CD4-positive, alpha-beta T cell (primary cell): ENCODE results near the gene METTL24. TPM values are rescaled to one million over a fixed set of nuclear protein-coding genes. Genes with fewer than 3 reads are reported as not detected.

Experiments used
- ATAC-seq: fragments of 200-7000 bp; cut with Tn5 transposase; one replicate; pipeline ENCODE4 v1.10.0; 2022; ENCODE audit warnings: mild to moderate bottlenecking; ENCODE audit not compliant: poor library complexity
- CTCF ChIA-PET: fragments of 350-600 bp; sonication (Branson Sonifier 250); formaldehyde crosslinking; loops from one replicate; lab custom pipeline; 2021; ENCODE audit warnings: antibody characterized with exemption, inconsistent platforms; lab: Charles Lee
- POLR2A ChIA-PET: fragments of 350-600 bp; sonication (Branson Sonifier 250); formaldehyde crosslinking; loops from one replicate; lab custom pipeline; 2021; ENCODE audit warnings: antibody characterized with exemption, inconsistent platforms; lab: Charles Lee
- DNase-seq, 14 experiments: peaks; one replicate each; pipeline ENCODE4 v3.0.0-alpha.2; 2013 to 2020; ENCODE audit warnings: mixed read lengths in 2 of 14
- H3K27ac ChIP-seq, 2 donors: one replicate each; pipeline versions ENCODE4 v1.5.1 to v1.7.0; 2013; ENCODE audit warnings: low read length in 2 of 2, low read depth in 1 of 2, mild to moderate bottlenecking in 1 of 2
- H3K27me3 ChIP-seq, 2 experiments: 1 replicate in 1 of 2; 2 replicates in 1 of 2; pipeline versions ENCODE4 v1.6.1 to v1.7.0; 2013; ENCODE audit warnings: low read length in 2 of 2, control low read depth in 1 of 2, mild to moderate bottlenecking in 1 of 2, moderate library complexity in 1 of 2; ENCODE audit not compliant: insufficient read depth in 2 of 2, control insufficient read depth in 1 of 2
- H3K36me3 ChIP-seq: one replicate; pipeline ENCODE4 v1.6.1; 2013; ENCODE audit warnings: low read length, control low read depth; ENCODE audit not compliant: insufficient read depth
- H3K4me1 ChIP-seq: one replicate; pipeline ENCODE4 v1.6.1; 2013; ENCODE audit warnings: low read length, control low read depth; ENCODE audit not compliant: insufficient read depth
- H3K4me3 ChIP-seq: one replicate; pipeline ENCODE4 v1.5.1; 2013; ENCODE audit warnings: mild to moderate bottlenecking, low read length, moderate library complexity
- H3K9me3 ChIP-seq, 2 experiments: 1 replicate in 1 of 2; 2 replicates in 1 of 2; pipeline versions ENCODE4 v1.6.1 to v1.7.0; 2013; ENCODE audit warnings: low read length in 2 of 2, mild to moderate bottlenecking in 2 of 2, control low read depth in 1 of 2, moderate library complexity in 1 of 2; ENCODE audit not compliant: control insufficient read depth in 1 of 2, insufficient read depth in 1 of 2
- H3K27ac Mint-ChIP-seq: one replicate; pipeline ENCODE4 v1.8.0; 2020; ENCODE audit warnings: mixed read lengths
- H3K27me3 Mint-ChIP-seq: one replicate; pipeline ENCODE4 v1.8.0; 2021; ENCODE audit warnings: mixed read lengths
- H3K36me3 Mint-ChIP-seq: one replicate; pipeline ENCODE4 v1.8.0; 2021; ENCODE audit warnings: low read depth, mixed read lengths
- H3K4me1 Mint-ChIP-seq: one replicate; pipeline ENCODE4 v1.8.0; 2021; ENCODE audit warnings: low read depth, mixed read lengths
- H3K4me3 Mint-ChIP-seq: one replicate; pipeline ENCODE4 v1.8.0; 2020; ENCODE audit warnings: mild to moderate bottlenecking, mixed read lengths
- H3K9me3 Mint-ChIP-seq: one replicate; pipeline ENCODE4 v1.8.0; 2020; ENCODE audit warnings: mixed read lengths
- intact Hi-C, 2 experiments: fragments of 100-400 bp; cut with DNase I in 1 of 2; cut with micrococcal nuclease in 1 of 2; formaldehyde crosslinking; loops; one replicate each; pipeline versions ENCODE4 v1.15.1 to v1.9.0; 2023 to 2025; cut with DNase I, micrococcal nuclease
- total RNA-seq, 174 experiments: library from RNA in 2 of 174; stranded (reverse) in 2 of 174; gene quantifications; one replicate each; pipeline ENCODE4 v1.2.3 and lab custom pipeline; 2021 to 2026
- TF ChIP-seq, protein P1 (sequence below): fragments of 200-600 bp; IDR thresholded peaks from one replicate; pipeline ENCODE4 v1.8.0; 2022; ENCODE audit warnings: antibody characterized with exemption, mild to moderate bottlenecking

Gene METTL24
- total RNA-seq, 2 experiments from 2014 or later: not detected

DNA sequence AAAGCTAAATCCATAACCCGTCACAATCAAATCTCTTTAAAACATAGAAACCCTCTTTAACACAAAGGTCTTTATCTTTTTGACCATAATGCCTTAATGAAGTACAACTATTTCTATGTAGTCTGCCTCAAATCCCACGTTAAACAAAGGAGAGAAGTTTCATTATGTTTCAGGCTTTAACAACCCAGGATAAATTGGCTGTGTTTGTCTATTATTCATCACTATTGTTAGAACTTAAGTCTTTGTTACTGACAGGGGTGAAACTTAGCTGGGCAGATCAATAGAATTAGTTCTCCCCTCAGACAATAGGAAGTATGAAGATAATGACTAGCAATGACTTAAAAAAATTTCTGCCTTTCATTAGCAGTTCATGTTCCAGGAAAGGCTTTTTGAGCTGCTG lies 10.1 kb upstream of the METTL24 start:
- no peak overlapping the region for H3K4me3 ChIP-seq
- ATAC-seq (no peak), DNase-seq (no peak)
- ChIA-PET POLR2A (no interaction called here), CTCF (interaction anchor here (0.9 kb wide), 1 partner anchor 13 kb away, joined by 4 read pairs; no protein-coding TSS in a partner anchor)
- H3K4me1 ChIP-seq: peaks cover 15% of the 10 kb centered on the region
- no peak overlapping the region for H3K4me3 Mint-ChIP-seq
- no peak overlapping the region for H3K27ac ChIP-seq
- no peaks in the 10 kb centered on the region for H3K9me3 ChIP-seq
- no peak overlapping the region for H3K27ac Mint-ChIP-seq
- H3K27me3 Mint-ChIP-seq: peaks cover 4% of the 10 kb centered on the region
- no peaks in the 10 kb centered on the region for H3K36me3 ChIP-seq
- intact Hi-C loops: no loop called here
- no peaks in the 10 kb centered on the region for H3K9me3 Mint-ChIP-seq
- TF ChIP-seq, protein P1, sequence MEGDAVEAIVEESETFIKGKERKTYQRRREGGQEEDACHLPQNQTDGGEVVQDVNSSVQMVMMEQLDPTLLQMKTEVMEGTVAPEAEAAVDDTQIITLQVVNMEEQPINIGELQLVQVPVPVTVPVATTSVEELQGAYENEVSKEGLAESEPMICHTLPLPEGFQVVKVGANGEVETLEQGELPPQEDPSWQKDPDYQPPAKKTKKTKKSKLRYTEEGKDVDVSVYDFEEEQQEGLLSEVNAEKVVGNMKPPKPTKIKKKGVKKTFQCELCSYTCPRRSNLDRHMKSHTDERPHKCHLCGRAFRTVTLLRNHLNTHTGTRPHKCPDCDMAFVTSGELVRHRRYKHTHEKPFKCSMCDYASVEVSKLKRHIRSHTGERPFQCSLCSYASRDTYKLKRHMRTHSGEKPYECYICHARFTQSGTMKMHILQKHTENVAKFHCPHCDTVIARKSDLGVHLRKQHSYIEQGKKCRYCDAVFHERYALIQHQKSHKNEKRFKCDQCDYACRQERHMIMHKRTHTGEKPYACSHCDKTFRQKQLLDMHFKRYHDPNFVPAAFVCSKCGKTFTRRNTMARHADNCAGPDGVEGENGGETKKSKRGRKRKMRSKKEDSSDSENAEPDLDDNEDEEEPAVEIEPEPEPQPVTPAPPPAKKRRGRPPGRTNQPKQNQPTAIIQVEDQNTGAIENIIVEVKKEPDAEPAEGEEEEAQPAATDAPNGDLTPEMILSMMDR: no peak
- no peaks in the 10 kb centered on the region for H3K27me3 ChIP-seq
- no peaks in the 10 kb centered on the region for H3K36me3 Mint-ChIP-seq
- peaks cover 42% of the 10 kb centered on the region for H3K4me1 Mint-ChIP-seq

DNA sequence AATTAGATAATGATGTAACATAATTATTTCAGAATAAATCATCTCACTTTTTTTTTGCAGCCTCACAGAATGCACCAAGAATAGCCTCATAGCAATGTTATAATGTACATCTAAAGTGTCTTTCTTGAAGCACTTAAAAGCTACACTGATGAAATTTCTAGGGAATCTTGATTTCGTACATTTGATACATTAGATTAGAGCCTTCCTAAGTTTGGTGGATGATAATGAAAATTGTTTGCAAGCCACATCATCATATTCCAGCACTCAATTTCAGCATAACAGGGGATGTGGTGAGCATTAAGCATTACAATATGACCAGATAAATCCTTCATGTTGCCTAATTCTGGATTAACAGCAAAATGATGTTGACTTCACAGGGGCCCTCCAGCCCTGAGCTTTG lies 9.7 kb upstream of the METTL24 start:
- TF ChIP-seq, protein P1: no peak
- no peak overlapping the region for H3K4me3 Mint-ChIP-seq
- Histone ChIP-seq H3K36me3 (no peaks in the 10 kb centered on the region), H3K4me3 (no peak overlapping the region), H3K4me1 (peaks cover 15% of the 10 kb centered on the region), H3K27ac (no peak overlapping the region), H3K9me3 (no peaks in the 10 kb centered on the region), H3K27me3 (no peaks in the 10 kb centered on the region)
- H3K9me3 Mint-ChIP-seq: no peaks in the 10 kb centered on the region
- CTCF ChIA-PET: no interaction called here
- H3K27ac Mint-ChIP-seq: no peak overlapping the region
- DNase-seq: no peak
- no peaks in the 10 kb centered on the region for H3K36me3 Mint-ChIP-seq
- peaks cover 42% of the 10 kb centered on the region for H3K4me1 Mint-ChIP-seq
- H3K27me3 Mint-ChIP-seq: peaks cover 4% of the 10 kb centered on the region
- ATAC-seq: no peak
- POLR2A ChIA-PET: no interaction called here
- intact Hi-C loops: no loop called here

DNA sequence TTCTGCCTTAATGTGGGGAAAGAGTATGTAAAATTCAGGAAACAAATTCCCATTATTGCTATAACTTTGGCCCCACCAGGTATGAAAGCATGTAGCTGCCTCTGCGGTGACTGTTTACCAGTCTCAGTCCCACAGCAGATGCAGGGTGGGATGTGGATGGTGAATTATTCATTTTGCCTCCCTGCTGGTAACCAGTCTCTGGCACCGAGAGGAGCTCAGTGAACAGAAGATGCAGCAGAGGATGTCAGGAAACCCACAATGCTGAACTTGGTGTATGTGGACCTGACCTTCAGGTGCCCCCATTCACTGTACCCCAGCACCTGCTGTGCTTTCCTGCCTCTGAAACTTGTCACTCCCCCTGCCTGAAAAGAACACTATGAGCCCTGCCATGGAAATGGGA lies 8.8 kb upstream of the METTL24 start:
- Mint-ChIP-seq H3K36me3 (no peaks in the 10 kb centered on the region), H3K27ac (peak overlapping the region; percentile 50), H3K4me3 (no peak overlapping the region), H3K27me3 (peaks cover 11% of the 10 kb centered on the region), H3K9me3 (no peaks in the 10 kb centered on the region), H3K4me1 (peaks cover 42% of the 10 kb centered on the region)
- Histone ChIP-seq H3K36me3 (no peaks in the 10 kb centered on the region), H3K4me1 (peaks cover 15% of the 10 kb centered on the region), H3K4me3 (no peak overlapping the region), H3K27ac (no peak overlapping the region), H3K27me3 (no peaks in the 10 kb centered on the region), H3K9me3 (no peaks in the 10 kb centered on the region)
- DNase-seq (peak in 1 of 14 experiments; percentile 29), ATAC-seq (peak; percentile 34)
- ChIA-PET POLR2A (interaction anchor here (1.0 to 2.4 kb wide), 3 partner anchors 9 to 507 kb away, joined by 3 to 14 read pairs (median 3); partner anchors contain the start of gene AMD1), CTCF (no interaction called here)
- TF ChIP-seq, protein P1: no peak
- intact Hi-C loops: no loop called here
